Activated B cell treated with CpG ODN at 0.5 μM for 24 hours (primary cell): ENCODE results near the gene ADAMTS4. TPM values are rescaled to one million over a fixed set of nuclear protein-coding genes. Genes with fewer than 3 reads are reported as not detected.

ENCODE experiments used
- ATAC-seq: fragments of 200-7000 bp; cut with Tn5 transposase; one replicate; pipeline ENCODE4 v1.10.0; 2021; ENCODE audit warnings: low read depth, mild to moderate bottlenecking, moderate library complexity
- CTCF ChIA-PET: fragments of 350-600 bp; sonication (Branson Sonifier 250); formaldehyde crosslinking; loops from one replicate; lab custom pipeline; 2021; ENCODE audit warnings: antibody characterized with exemption; lab: Charles Lee
- POLR2A ChIA-PET: fragments of 350-600 bp; sonication (Branson Sonifier 250); formaldehyde crosslinking; loops from one replicate; lab custom pipeline; 2021; ENCODE audit warnings: antibody characterized with exemption; lab: Charles Lee
- DNase-seq: peaks from one replicate; pipeline ENCODE4 v3.0.0; 2022
- H3K27ac Mint-ChIP-seq: one replicate; pipeline ENCODE4 v1.8.0; 2020; ENCODE audit warnings: mixed read lengths
- H3K27me3 Mint-ChIP-seq: one replicate; pipeline ENCODE4 v1.8.0; 2021; ENCODE audit warnings: mixed read lengths
- H3K36me3 Mint-ChIP-seq: one replicate; pipeline ENCODE4 v1.8.0; 2021; ENCODE audit warnings: low read depth, mixed read lengths
- H3K4me1 Mint-ChIP-seq: one replicate; pipeline ENCODE4 v1.8.0; 2021; ENCODE audit warnings: mixed read lengths
- H3K4me3 Mint-ChIP-seq: one replicate; pipeline ENCODE4 v1.8.0; 2020; ENCODE audit warnings: mild to moderate bottlenecking, mixed read lengths
- H3K9me3 Mint-ChIP-seq: one replicate; pipeline ENCODE4 v1.8.0; 2020; ENCODE audit warnings: mixed read lengths
- intact Hi-C: fragments of 100-400 bp; cut with micrococcal nuclease; formaldehyde crosslinking; loops from one replicate; pipeline ENCODE4 v1.15.1; 2024
- total RNA-seq: library from RNA; stranded (reverse); gene quantifications from 2 replicates; pipeline ENCODE4 v1.2.3, GENCODE V29; 2022
- TF ChIP-seq, protein P1 (sequence below): fragments of 200-600 bp; IDR thresholded peaks from one replicate; pipeline ENCODE4 v1.8.0; 2022; ENCODE audit warnings: antibody characterized with exemption, mild to moderate bottlenecking

Gene ADAMTS4
- total RNA-seq, 1 donor from 2014 or later, result not detected

- DNase-seq (peak; percentile 52), ATAC-seq (peak; percentile 97)
- ChIA-PET CTCF (interaction anchor here (0.6 to 3.6 kb wide), 8 partner anchors 8 to 172 kb away, joined by 3 to 27 read pairs (median 6); partner anchors contain the start of genes APOA2, NDUFS2, PPOX and TOMM40L), POLR2A (interaction anchor here (1.1 to 2.0 kb wide), 3 partner anchors 8 to 96 kb away, joined by 3 to 5 read pairs (median 4); partner anchors contain the start of gene NDUFS2)
- Mint-ChIP-seq H3K27me3 (no peaks in the 10 kb centered on the region), H3K4me3 (no peak overlapping the region), H3K9me3 (no peaks in the 10 kb centered on the region), H3K27ac (no peak overlapping the region), H3K4me1 (peaks cover 9% of the 10 kb centered on the region), H3K36me3 (peaks cover 90% of the 10 kb centered on the region)
- intact Hi-C loops, result loop anchor here (1.0 kb wide), 4 partner anchors 15 to 172 kb away; no protein-coding TSS in a partner anchor
- TF ChIP-seq, protein P1, sequence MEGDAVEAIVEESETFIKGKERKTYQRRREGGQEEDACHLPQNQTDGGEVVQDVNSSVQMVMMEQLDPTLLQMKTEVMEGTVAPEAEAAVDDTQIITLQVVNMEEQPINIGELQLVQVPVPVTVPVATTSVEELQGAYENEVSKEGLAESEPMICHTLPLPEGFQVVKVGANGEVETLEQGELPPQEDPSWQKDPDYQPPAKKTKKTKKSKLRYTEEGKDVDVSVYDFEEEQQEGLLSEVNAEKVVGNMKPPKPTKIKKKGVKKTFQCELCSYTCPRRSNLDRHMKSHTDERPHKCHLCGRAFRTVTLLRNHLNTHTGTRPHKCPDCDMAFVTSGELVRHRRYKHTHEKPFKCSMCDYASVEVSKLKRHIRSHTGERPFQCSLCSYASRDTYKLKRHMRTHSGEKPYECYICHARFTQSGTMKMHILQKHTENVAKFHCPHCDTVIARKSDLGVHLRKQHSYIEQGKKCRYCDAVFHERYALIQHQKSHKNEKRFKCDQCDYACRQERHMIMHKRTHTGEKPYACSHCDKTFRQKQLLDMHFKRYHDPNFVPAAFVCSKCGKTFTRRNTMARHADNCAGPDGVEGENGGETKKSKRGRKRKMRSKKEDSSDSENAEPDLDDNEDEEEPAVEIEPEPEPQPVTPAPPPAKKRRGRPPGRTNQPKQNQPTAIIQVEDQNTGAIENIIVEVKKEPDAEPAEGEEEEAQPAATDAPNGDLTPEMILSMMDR, result no peak
Measured at GRCh38 chr1:161209790-161210409, 11.0 kb upstream of the ADAMTS4 start.

- H3K4me1 Mint-ChIP-seq, result peaks cover 30% of the 10 kb centered on the region
Measured at GRCh38 chr1:161207173-161207572, 8.3 kb upstream of the ADAMTS4 start.

DNA sequence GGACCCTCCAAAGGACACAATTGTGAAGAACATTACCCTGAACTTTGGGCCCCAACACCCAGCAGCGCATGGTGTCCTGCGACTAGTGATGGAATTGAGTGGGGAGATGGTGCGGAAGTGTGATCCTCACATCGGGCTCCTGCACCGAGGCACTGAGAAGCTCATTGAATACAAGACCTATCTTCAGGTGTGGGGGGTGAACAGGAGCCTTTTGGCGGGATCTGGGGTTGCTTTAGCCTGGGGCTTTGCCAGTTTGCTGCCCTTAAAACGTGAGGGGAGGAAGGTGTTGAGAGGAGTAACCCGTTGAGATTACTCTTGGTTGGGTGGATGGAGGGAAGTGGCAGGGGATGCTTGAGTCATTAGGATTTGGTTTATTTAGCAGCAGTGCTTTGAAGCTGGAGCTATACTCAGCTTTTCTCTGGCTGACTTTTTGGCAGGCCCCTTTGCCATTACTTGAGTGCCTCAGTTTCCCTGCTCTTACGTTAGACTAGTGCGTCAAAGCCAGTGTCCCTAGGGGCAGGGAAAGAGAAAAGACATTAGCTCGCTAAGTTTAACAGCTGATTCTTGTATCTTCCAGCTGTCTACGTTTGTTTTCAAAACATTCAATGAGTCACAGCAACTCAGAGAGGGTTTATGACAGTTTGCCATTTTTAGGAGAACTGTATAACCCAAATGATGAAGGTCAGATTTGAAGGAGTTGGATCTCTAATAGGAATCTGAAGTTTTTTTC, 7.7 kb upstream of the ADAMTS4 start:
- no peak overlapping the region for H3K27ac Mint-ChIP-seq
- H3K36me3 Mint-ChIP-seq, result peaks cover 77% of the 10 kb centered on the region
- no peak overlapping the region for H3K4me3 Mint-ChIP-seq
- DNase-seq (no peak), ATAC-seq (no peak)
- TF ChIP-seq, protein P1, result no peak
- CTCF ChIA-PET, result interaction anchor here (1.2 kb wide), 1 partner anchor 25 kb away, joined by 5 read pairs; no protein-coding TSS in a partner anchor
- POLR2A ChIA-PET, result interaction anchor here (1.0 to 1.8 kb wide), 2 partner anchors 16 to 20 kb away, joined by 3 to 4 read pairs; partner anchors contain the start of gene APOA2
- intact Hi-C loops, result no loop called here
- peaks cover 36% of the 10 kb centered on the region for H3K4me1 Mint-ChIP-seq
- no peaks in the 10 kb centered on the region for H3K27me3 Mint-ChIP-seq
- H3K9me3 Mint-ChIP-seq, result no peaks in the 10 kb centered on the region

More at GRCh38 chr1:161207173-161207572, 8.3 kb upstream of the ADAMTS4 start:
- H3K36me3 Mint-ChIP-seq, result peaks cover 82% of the 10 kb centered on the region
- TF ChIP-seq, protein P1, result no peak
- CTCF ChIA-PET, result no interaction called here
- H3K4me3 Mint-ChIP-seq, result no peak overlapping the region
- no peaks in the 10 kb centered on the region for H3K27me3 Mint-ChIP-seq
- intact Hi-C loops, result no loop called here
- H3K27ac Mint-ChIP-seq, result no peak overlapping the region
- POLR2A ChIA-PET, result interaction anchor here (1.8 kb wide), 1 partner anchor 21 kb away, joined by 4 read pairs; no protein-coding TSS in a partner anchor
- no peaks in the 10 kb centered on the region for H3K9me3 Mint-ChIP-seq
- ATAC-seq (no peak), DNase-seq (no peak)

DNA sequence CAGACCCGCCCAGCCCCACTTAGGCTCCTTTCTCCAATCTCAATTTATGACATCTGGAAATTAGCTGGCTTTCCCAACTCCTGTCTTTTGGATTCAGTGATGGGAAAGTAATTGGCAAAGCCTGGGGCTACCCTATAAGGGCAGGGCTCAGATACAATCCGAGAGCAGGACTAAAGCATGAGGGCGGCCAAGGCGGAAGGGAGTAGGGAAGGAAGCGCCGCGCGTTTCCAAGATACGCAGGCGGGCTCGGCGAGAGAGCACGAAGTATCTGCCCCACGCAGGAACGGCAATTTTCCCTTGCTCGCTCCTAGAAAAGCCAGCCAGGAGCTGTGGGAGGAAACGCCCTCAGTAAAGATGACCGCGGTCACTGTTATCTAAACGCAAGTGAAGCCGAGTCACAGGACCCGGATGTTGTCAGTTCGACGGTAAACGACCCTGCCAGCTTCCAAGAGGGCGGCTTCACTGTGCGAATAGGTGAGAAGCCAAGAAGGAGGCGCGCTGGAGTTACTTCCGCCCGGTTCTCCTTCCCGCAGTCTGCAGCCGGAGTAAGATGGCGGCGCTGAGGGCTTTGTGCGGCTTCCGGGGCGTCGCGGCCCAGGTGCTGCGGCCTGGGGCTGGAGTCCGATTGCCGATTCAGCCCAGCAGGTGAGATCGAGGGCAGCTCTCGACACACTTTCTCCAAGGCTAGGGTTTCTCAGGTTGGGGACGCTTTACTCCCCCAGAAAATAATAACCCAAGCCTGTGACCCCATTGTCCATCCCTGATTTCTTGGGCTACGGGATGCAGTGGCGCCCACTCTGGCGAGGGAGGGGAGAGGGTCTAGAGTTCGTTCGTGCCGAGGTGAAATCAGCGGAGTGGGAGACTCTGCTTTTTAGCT, 3.2 kb upstream of the ADAMTS4 start, which contains the start of gene NDUFS2:
Gene NDUFS2 (plus strand): TSS at position 532 of the 877 bp plus-strand sequence. CDS start 19 bp downstream, at position 551.
- DNase-seq (peak; percentile 82), ATAC-seq (peak; percentile 99)
- CTCF ChIA-PET, result interaction anchor here (0.9 to 3.0 kb wide), 11 partner anchors 9 to 180 kb away, joined by 3 to 21 read pairs (median 6); partner anchors contain the start of genes APOA2, CFAP126, PPOX and TOMM40L
- H3K27ac Mint-ChIP-seq, result peak within 1 kb of the TSS; percentile 94
- H3K4me1 Mint-ChIP-seq, result peaks cover 38% of the 10 kb centered on the region
- intact Hi-C loops, result loop anchor here (1.0 to 2.0 kb wide), 6 partner anchors 16 to 112 kb away; partner anchors contain the start of genes PPOX, SDHC and UFC1
- no peaks in the 10 kb centered on the region for H3K27me3 Mint-ChIP-seq
- H3K36me3 Mint-ChIP-seq, result peaks cover 37% of the 10 kb centered on the region
- POLR2A ChIA-PET, result interaction anchor here (0.6 to 3.4 kb wide), 26 partner anchors 9 to 198 kb away, joined by 3 to 43 read pairs (median 8); partner anchors contain the start of genes ARHGAP30, B4GALT3, DEDD and PPOX
- no peaks in the 10 kb centered on the region for H3K9me3 Mint-ChIP-seq
- TF ChIP-seq, protein P1, result no peak
- H3K4me3 Mint-ChIP-seq, result peak within 1 kb of the TSS; percentile 94
